Stimulated activated effector memory CD8-positive, alpha-beta T cell treated with anti-CD3 and anti-CD28 coated beads, Interleukin-12 subunit alpha, Interleukin-12 subunit beta, amount 100 ng/mL, for 72 hours (primary cell): ENCODE measurements around the gene TXN.
"Not testable (repeated sequence)": the region's sequence is repeated elsewhere in the genome, so short reads cannot be mapped to it uniquely, and the experiment has no call there.

Source experiments
- ATAC-seq: fragments of 150-1000 bp; cut with Tn5 transposase; 2 replicates; pipeline ENCODE4 v1.10.0; 2021
- DNase-seq, 2 donors: peaks; one replicate each; pipeline ENCODE4 v3.0.0; 2021 to 2022; ENCODE audit warnings: low spot score in 2 of 2
- H3K27ac Mint-ChIP-seq: one replicate; pipeline ENCODE4 v1.8.0; 2022; ENCODE audit warnings: mild to moderate bottlenecking, mixed read lengths
- H3K36me3 Mint-ChIP-seq: one replicate; pipeline ENCODE4 v1.8.0; 2022; ENCODE audit warnings: mild to moderate bottlenecking, mixed read lengths
- H3K4me1 Mint-ChIP-seq: one replicate; pipeline ENCODE4 v1.8.0; 2022; ENCODE audit warnings: mixed read lengths
- H3K4me3 Mint-ChIP-seq: one replicate; pipeline ENCODE4 v1.8.0; 2022; ENCODE audit warnings: mild to moderate bottlenecking, mixed read lengths
- H3K9me3 Mint-ChIP-seq: one replicate; pipeline ENCODE4 v1.8.0; 2022; ENCODE audit warnings: mixed read lengths

Gene TXN

GRCh38 chr9:110206389-110206788, 49.9 kb downstream of the TXN start:
- no peak for DNase-seq
- Mint-ChIP-seq H3K4me1 (no peaks in the 10 kb centered on the region), H3K36me3 (no peaks in the 10 kb centered on the region), H3K9me3 (no peaks in the 10 kb centered on the region), H3K4me3 (no peak overlapping the region), H3K27ac (no peak overlapping the region)
- no peak for ATAC-seq

DNA sequence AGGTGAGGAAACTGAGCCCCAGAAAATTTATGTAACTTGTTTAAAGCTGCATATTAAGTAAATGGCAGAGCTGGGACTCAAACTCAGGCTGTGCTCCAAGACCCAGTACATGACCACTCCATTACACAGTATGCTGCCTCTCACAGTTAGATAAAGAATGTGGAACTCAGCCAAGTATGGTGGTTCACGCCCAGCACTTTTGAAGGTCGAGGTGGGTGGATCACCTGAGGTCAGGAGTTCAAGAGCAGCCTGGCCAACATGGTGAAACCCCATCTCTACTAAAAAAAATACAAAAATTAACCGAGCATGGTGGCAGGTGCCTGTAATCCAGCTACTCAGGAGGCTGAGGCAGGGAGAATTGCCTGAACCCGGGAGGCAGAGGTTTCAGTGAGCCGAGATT, 50.7 kb downstream of the TXN start:
- H3K27ac Mint-ChIP-seq, H3K36me3 Mint-ChIP-seq, H3K9me3 Mint-ChIP-seq, H3K4me3 Mint-ChIP-seq, DNase-seq, H3K4me1 Mint-ChIP-seq, ATAC-seq: not testable (repeated sequence)

DNA sequence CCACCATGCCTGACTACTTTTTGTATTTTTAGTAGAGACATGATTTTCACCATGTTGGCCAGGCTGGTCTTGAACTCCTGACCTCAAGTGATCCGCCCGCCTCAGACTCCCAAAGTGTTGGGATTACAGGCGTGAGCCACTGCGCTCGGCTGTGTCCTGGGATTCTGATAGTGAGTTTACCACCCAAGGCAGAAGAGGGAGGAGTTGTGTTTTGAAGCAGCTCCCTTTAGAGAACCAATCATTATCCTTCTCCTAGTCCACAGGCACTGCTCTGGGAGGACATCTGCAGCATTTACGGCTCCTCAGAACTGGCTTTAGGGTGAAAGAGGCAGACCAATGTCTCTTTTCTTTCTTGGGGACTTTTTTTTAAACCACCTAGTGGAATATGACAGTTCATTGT, 54.1 kb downstream of the TXN start:
- H3K27ac Mint-ChIP-seq: no peak overlapping the region

DNA sequence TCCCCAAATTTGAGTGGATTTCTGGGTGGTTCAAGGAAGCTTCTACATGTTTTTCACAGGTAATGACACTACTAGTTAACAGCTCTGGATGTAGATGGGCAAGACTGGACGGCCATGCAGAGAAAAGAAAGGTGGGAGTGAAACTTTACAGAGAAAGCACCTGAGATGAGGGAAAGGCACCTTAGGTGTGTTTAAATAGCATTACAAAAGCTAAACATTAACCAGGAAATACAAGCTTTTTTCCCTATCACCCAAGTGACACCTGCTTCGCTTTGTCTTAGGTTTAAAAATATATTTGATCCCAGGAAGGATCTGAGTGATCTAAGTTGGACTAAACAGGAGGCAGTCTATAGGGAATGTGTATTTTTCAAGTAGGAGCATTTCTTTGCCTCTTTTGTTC, 56.7 kb downstream of the TXN start:
- no peak for DNase-seq
- Mint-ChIP-seq H3K4me1 (no peaks in the 10 kb centered on the region), H3K27ac (no peak overlapping the region), H3K36me3 (no peaks in the 10 kb centered on the region), H3K4me3 (no peak overlapping the region), H3K9me3 (no peaks in the 10 kb centered on the region)
- no peak for ATAC-seq

More for the DNA sequence above, 54.1 kb downstream of the TXN start:
- Mint-ChIP-seq H3K9me3 (no peaks in the 10 kb centered on the region), H3K4me1 (no peaks in the 10 kb centered on the region), H3K4me3 (no peak overlapping the region), H3K36me3 (no peaks in the 10 kb centered on the region)
- DNase-seq (no peak), ATAC-seq (no peak)

DNA sequence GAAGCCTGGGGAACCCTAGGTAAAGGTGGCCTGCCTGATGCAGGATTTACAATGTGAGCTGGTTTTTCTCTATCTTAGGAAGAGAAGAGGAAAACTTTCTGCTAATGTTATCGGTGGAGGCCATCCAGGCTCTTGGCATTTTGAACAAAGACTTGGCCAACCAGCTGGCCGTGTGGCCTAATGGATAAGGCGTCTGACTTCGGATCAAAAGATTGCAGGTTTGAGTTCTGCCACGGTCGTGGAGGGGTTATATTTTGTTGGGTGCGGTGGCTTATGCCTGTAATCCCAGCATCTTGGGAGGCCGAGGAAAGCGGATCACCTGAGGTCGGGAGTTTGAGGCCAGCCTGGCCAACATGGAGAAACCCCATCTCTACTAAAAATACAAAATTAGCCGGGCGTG, 58.0 kb downstream of the TXN start:
- no peaks in the 10 kb centered on the region for H3K9me3 Mint-ChIP-seq
- no peaks in the 10 kb centered on the region for H3K4me1 Mint-ChIP-seq
- no peak overlapping the region for H3K4me3 Mint-ChIP-seq
- DNase-seq (no peak), ATAC-seq (no peak)
- no peaks in the 10 kb centered on the region for H3K36me3 Mint-ChIP-seq
- no peak overlapping the region for H3K27ac Mint-ChIP-seq

DNA sequence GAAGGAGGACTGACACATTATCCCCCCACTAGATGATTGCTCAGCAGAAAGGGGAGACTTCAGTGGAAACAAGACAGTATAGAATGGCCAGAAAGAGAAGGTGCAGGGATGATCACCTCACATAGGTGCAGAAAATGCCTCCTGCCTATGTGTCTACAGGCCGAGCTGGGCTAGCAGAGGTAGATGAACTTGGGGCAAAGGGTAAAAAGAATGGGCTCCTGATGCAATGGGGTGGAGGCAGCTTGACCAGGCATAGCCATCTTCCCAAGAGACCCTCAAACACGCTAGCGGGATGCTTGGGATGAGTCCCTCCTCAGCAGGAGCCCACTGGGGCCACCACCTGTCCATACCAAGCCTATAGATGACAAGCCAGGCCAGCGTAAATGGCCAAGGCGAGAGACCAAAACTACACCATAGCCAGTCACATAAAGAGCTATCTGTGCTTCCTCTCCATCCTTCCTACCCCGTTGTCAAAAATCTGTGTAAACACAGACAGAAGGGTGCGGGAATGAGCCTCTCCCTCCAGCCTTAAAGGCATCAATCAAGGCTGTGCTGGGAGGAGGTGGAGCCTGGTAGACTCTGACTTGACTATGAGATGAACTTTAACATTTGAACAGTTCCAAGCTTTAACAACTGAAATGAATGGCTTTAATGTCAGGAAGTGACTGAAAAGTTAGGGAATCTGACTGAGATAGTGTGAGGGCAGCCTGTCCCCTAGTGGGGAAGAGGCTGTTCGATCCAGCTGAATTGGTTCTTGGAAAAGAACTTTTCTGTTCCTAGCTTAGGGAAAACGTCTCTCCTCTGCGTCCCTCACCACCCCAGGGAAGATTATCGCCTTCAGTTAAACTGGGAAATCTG, 58.7 kb downstream of the TXN start:
- no peak overlapping the region for H3K27ac Mint-ChIP-seq
- H3K36me3 Mint-ChIP-seq: no peaks in the 10 kb centered on the region
- no peak for ATAC-seq
- H3K4me3 Mint-ChIP-seq: no peak overlapping the region
- H3K4me1 Mint-ChIP-seq: no peaks in the 10 kb centered on the region
- H3K9me3 Mint-ChIP-seq: no peaks in the 10 kb centered on the region
- no peak for DNase-seq

GRCh38 chr9:110196084-110196499, 60.2 kb downstream of the TXN start:
- ATAC-seq, H3K9me3 Mint-ChIP-seq, H3K4me1 Mint-ChIP-seq, H3K36me3 Mint-ChIP-seq, H3K4me3 Mint-ChIP-seq, DNase-seq, H3K27ac Mint-ChIP-seq: not testable (repeated sequence)
